Measurements from ENCODE around the gene SGTB. TPM values are rescaled to one million over a fixed set of nuclear protein-coding genes. Genes with fewer than 3 reads are reported as not detected.

Gene SGTB
- polyA plus RNA-seq, 1 donor from 2014 or later: 9.6 TPM

DNA sequence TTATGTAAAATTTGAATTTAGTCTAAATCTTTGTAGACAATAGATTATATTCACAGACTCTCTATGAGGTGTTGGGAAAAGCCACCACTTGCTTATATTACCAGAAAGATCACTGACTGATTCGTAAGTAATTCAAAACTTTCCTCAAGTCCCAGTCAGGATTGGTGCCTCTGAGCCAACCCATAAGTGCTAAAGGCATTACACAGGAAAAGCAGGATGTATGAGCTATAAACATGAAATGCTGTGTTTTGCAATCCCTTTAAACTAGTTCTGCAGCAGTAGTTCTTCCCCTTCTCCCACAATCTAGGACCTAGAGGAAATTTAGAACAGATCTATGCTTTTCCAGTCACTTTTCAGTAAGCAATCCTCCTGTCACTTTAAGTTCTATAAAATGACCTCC, 49.1 kb downstream of the SGTB start:
- H3K27ac ChIP-seq (ENCODE audit: low read length): no peak overlapping the region
- no peaks in the 10 kb centered on the region for H3K9me3 ChIP-seq (ENCODE audit: low read length)
- no peak overlapping the region for H2AFZ ChIP-seq (ENCODE audit: low read depth, low read length)
- no peak overlapping the region for H3K9ac ChIP-seq (ENCODE audit: low read length)
- no peaks in the 10 kb centered on the region for H3K36me3 ChIP-seq (ENCODE audit: insufficient read depth, low read length)
- H3K4me3 ChIP-seq (ENCODE audit: low read length): no peak overlapping the region
- no peak for TF ChIP-seq EZH2 (IDR thresholded peaks at IDR 0.05; ENCODE audit: borderline replicate concordance, insufficient read depth, low read length, poor library complexity, severe bottlenecking)
- no peak for TF ChIP-seq SMC3 (conservative IDR thresholded peaks at IDR 0.05; ENCODE audit: poor library complexity)
- TF ChIP-seq, protein P1, sequence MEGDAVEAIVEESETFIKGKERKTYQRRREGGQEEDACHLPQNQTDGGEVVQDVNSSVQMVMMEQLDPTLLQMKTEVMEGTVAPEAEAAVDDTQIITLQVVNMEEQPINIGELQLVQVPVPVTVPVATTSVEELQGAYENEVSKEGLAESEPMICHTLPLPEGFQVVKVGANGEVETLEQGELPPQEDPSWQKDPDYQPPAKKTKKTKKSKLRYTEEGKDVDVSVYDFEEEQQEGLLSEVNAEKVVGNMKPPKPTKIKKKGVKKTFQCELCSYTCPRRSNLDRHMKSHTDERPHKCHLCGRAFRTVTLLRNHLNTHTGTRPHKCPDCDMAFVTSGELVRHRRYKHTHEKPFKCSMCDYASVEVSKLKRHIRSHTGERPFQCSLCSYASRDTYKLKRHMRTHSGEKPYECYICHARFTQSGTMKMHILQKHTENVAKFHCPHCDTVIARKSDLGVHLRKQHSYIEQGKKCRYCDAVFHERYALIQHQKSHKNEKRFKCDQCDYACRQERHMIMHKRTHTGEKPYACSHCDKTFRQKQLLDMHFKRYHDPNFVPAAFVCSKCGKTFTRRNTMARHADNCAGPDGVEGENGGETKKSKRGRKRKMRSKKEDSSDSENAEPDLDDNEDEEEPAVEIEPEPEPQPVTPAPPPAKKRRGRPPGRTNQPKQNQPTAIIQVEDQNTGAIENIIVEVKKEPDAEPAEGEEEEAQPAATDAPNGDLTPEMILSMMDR (IDR thresholded peaks at IDR 0.05; ENCODE audit: poor library complexity, severe bottlenecking): no peak
- no peak for TF ChIP-seq POLR2AphosphoS5 (IDR thresholded peaks at IDR 0.05)
- no peak for TF ChIP-seq TAF1 (IDR thresholded peaks at IDR 0.05; ENCODE audit: low read depth)
- no peak for TF ChIP-seq MXI1 (conservative IDR thresholded peaks at IDR 0.05; ENCODE audit: poor library complexity, severe bottlenecking)
- TF ChIP-seq, protein P2, sequence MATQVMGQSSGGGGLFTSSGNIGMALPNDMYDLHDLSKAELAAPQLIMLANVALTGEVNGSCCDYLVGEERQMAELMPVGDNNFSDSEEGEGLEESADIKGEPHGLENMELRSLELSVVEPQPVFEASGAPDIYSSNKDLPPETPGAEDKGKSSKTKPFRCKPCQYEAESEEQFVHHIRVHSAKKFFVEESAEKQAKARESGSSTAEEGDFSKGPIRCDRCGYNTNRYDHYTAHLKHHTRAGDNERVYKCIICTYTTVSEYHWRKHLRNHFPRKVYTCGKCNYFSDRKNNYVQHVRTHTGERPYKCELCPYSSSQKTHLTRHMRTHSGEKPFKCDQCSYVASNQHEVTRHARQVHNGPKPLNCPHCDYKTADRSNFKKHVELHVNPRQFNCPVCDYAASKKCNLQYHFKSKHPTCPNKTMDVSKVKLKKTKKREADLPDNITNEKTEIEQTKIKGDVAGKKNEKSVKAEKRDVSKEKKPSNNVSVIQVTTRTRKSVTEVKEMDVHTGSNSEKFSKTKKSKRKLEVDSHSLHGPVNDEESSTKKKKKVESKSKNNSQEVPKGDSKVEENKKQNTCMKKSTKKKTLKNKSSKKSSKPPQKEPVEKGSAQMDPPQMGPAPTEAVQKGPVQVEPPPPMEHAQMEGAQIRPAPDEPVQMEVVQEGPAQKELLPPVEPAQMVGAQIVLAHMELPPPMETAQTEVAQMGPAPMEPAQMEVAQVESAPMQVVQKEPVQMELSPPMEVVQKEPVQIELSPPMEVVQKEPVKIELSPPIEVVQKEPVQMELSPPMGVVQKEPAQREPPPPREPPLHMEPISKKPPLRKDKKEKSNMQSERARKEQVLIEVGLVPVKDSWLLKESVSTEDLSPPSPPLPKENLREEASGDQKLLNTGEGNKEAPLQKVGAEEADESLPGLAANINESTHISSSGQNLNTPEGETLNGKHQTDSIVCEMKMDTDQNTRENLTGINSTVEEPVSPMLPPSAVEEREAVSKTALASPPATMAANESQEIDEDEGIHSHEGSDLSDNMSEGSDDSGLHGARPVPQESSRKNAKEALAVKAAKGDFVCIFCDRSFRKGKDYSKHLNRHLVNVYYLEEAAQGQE (IDR thresholded peaks at IDR 0.05; ENCODE audit: borderline replicate concordance): no peak
- TF ChIP-seq EP300 (conservative IDR thresholded peaks at IDR 0.05; ENCODE audit: poor library complexity, severe bottlenecking): no peak
- TF ChIP-seq RAD21 (conservative IDR thresholded peaks at IDR 0.05): no peak
- no peaks in the 10 kb centered on the region for H3K27me3 ChIP-seq (ENCODE audit: insufficient read depth, low read depth, low read length)
- no peaks in the 10 kb centered on the region for H4K20me1 ChIP-seq (ENCODE audit: insufficient read depth)
- no peaks in the 10 kb centered on the region for H3K79me2 ChIP-seq (replicated peaks; ENCODE audit: insufficient read depth, low read length)
- H3F3A ChIP-seq (ENCODE audit: insufficient read depth, low read length, poor library complexity, severe bottlenecking): no peaks in the 10 kb centered on the region
- no peak overlapping the region for H3K4me2 ChIP-seq (ENCODE audit: low read length)
- H3K9me2 ChIP-seq (ENCODE audit: insufficient read depth, low read length): no peaks in the 10 kb centered on the region

DNA sequence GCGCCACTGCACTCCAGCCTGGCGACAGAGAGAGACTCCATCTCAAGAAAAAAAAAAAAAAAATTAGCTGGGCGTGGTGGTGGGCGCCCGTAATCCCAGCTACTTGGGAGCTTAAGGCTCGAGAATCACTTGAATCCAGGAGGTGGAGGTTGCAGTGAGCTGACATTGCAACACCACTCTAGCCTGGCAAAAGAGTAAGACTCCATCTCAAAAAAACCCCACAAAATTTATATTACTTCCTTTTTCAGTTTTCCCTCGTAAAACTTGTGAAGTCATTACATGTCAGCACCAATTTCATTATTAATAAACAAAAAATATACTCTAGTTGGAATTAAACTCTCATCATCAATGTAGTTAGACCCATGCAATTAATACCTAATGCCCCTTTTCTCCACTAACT, 53.2 kb downstream of the SGTB start:
- TF ChIP-seq SMC3 (conservative IDR thresholded peaks at IDR 0.05; ENCODE audit: poor library complexity): no peak
- TF ChIP-seq, protein P2 (IDR thresholded peaks at IDR 0.05; ENCODE audit: borderline replicate concordance): no peak
- TF ChIP-seq MXI1 (conservative IDR thresholded peaks at IDR 0.05; ENCODE audit: poor library complexity, severe bottlenecking): no peak
- H3K79me2 ChIP-seq (replicated peaks; ENCODE audit: insufficient read depth, low read length): no peaks in the 10 kb centered on the region

More for the DNA sequence above, 53.2 kb downstream of the SGTB start:
- Histone ChIP-seq H3K9ac (ENCODE audit: low read length) (no peak overlapping the region), H3K9me2 (ENCODE audit: insufficient read depth, low read length) (no peaks in the 10 kb centered on the region), H3K4me2 (ENCODE audit: low read length) (no peak overlapping the region), H3F3A (ENCODE audit: insufficient read depth, low read length, poor library complexity, severe bottlenecking) (no peaks in the 10 kb centered on the region), H3K27ac (ENCODE audit: low read length) (no peak overlapping the region), H3K36me3 (ENCODE audit: insufficient read depth, low read length) (peaks cover 4% of the 10 kb centered on the region), H3K4me3 (ENCODE audit: low read length) (no peak overlapping the region), H2AFZ (ENCODE audit: low read depth, low read length) (no peak overlapping the region), H4K20me1 (ENCODE audit: insufficient read depth) (no peaks in the 10 kb centered on the region), H3K9me3 (ENCODE audit: low read length) (no peaks in the 10 kb centered on the region), H3K27me3 (ENCODE audit: insufficient read depth, low read depth, low read length) (no peaks in the 10 kb centered on the region)
